Astrocyte (in vitro differentiated cells and primary cell): ENCODE results near the gene MYOF. TPM values are rescaled to one million over a fixed set of nuclear protein-coding genes. Genes with fewer than 3 reads are reported as not detected.

Experiments
- DNase-seq: peaks from one replicate; pipeline ENCODE4 v3.0.0-alpha.2; 2010; ENCODE audit warnings: low read depth
- FAIRE-seq: peaks from 2 replicates; lab custom pipeline; 2011; peaks lifted over from hg19 to GRCh38; lab: Jason Lieb, UNC
- H2AFZ ChIP-seq: 2 replicates; pipeline ENCODE4 v1.6.0; 2012; ENCODE audit warnings: low read depth, low read length, inconsistent platforms
- H3K27ac ChIP-seq: 2 replicates; pipeline ENCODE4 v1.5.1; 2011; ENCODE audit warnings: low read depth, low read length, inconsistent platforms
- H3K27me3 ChIP-seq: 2 replicates; pipeline ENCODE4 v1.6.0; 2011; ENCODE audit warnings: low read length, inconsistent platforms; ENCODE audit not compliant: insufficient read depth
- H3K36me3 ChIP-seq: 2 replicates; pipeline ENCODE4 v1.5.1; 2011; ENCODE audit warnings: low read length, inconsistent platforms; ENCODE audit not compliant: insufficient read depth
- H3K4me1 ChIP-seq: 2 replicates; pipeline ENCODE4 v1.5.1; 2011; ENCODE audit warnings: low read length, inconsistent platforms; ENCODE audit not compliant: insufficient read depth
- H3K4me2 ChIP-seq: 2 replicates; pipeline ENCODE4 v1.6.0; 2012; ENCODE audit warnings: low read length, inconsistent platforms
- H3K4me3 ChIP-seq: 2 replicates; pipeline ENCODE4 v1.5.1; 2011; ENCODE audit warnings: low read depth, mild to moderate bottlenecking, low read length, inconsistent platforms; ENCODE audit not compliant: insufficient read depth
- H3K79me2 ChIP-seq: 2 replicates; pipeline ENCODE4 v1.6.0; 2012; ENCODE audit warnings: mild to moderate bottlenecking, low read length, inconsistent platforms; ENCODE audit not compliant: insufficient read depth
- H3K9ac ChIP-seq: 2 replicates; pipeline ENCODE4 v1.6.0; 2012; ENCODE audit warnings: mild to moderate bottlenecking, low read length, inconsistent platforms
- H3K9me3 ChIP-seq: 2 replicates; pipeline ENCODE4 v1.5.1; 2012; ENCODE audit warnings: low read depth, mild to moderate bottlenecking, low read length, inconsistent platforms; ENCODE audit not compliant: insufficient read depth
- H4K20me1 ChIP-seq: 2 replicates; pipeline ENCODE4 v1.6.0; 2012; ENCODE audit warnings: low read length, inconsistent platforms; ENCODE audit not compliant: insufficient read depth
- H3K27ac Mint-ChIP-seq: one replicate; pipeline ENCODE4 v1.8.0; 2021; ENCODE audit warnings: mild to moderate bottlenecking, mixed read lengths; ENCODE audit not compliant: unreplicated experiment
- H3K27me3 Mint-ChIP-seq: one replicate; pipeline ENCODE4 v1.8.0; 2021; ENCODE audit warnings: low read depth, mixed read lengths; ENCODE audit not compliant: unreplicated experiment
- H3K36me3 Mint-ChIP-seq: one replicate; pipeline ENCODE4 v1.8.0; 2021; ENCODE audit warnings: low read depth, mixed read lengths; ENCODE audit not compliant: unreplicated experiment
- H3K4me1 Mint-ChIP-seq: one replicate; pipeline ENCODE4 v1.8.0; 2021; ENCODE audit warnings: low read depth, mixed read lengths; ENCODE audit not compliant: unreplicated experiment
- H3K4me3 Mint-ChIP-seq: one replicate; pipeline ENCODE4 v1.8.0; 2021; ENCODE audit warnings: mild to moderate bottlenecking, moderate library complexity, mixed read lengths; ENCODE audit not compliant: unreplicated experiment
- H3K9me3 Mint-ChIP-seq: one replicate; pipeline ENCODE4 v1.8.0; 2021; ENCODE audit warnings: mild to moderate bottlenecking, mixed read lengths; ENCODE audit not compliant: unreplicated experiment
- CTCF ChIP-seq: IDR thresholded peaks from 2 replicates; pipeline ENCODE4 v1.5.1; 2011; ENCODE audit warnings: low read depth, mild to moderate bottlenecking, inconsistent platforms, low read length, moderate library complexity; ENCODE audit not compliant: insufficient read depth
- EZH2 ChIP-seq: IDR thresholded peaks from 2 replicates; pipeline ENCODE4 v1.6.1; 2012; ENCODE audit warnings: mild to moderate bottlenecking, low read length, inconsistent platforms; ENCODE audit not compliant: insufficient read depth
- total RNA-seq: library from RNA; stranded (reverse); gene quantifications from 2 replicates; pipeline ENCODE4 v1.2.1, GENCODE V29; 2021

Gene MYOF
- total RNA-seq, 1 donor from 2014 or later: 306 TPM

GRCh38 chr10:93461807-93462178 is 20.3 kb downstream of the MYOF start:
- Histone ChIP-seq H3K27me3 (no peaks in the 10 kb centered on the region), H3K27ac (peak overlapping the region; percentile 98), H3K79me2 (peaks cover 86% of the 10 kb centered on the region), H2AFZ (no peak overlapping the region), H3K36me3 (peaks cover 18% of the 10 kb centered on the region), H3K4me1 (peaks cover 90% of the 10 kb centered on the region), H4K20me1 (no peaks in the 10 kb centered on the region), H3K4me2 (peak overlapping the region; percentile 66), H3K9ac (peak overlapping the region; percentile 76), H3K9me3 (no peaks in the 10 kb centered on the region), H3K4me3 (peak overlapping the region; percentile 29)
- FAIRE-seq: no peak
- H3K4me1 Mint-ChIP-seq: peaks cover 69% of the 10 kb centered on the region
- no peaks in the 10 kb centered on the region for H3K27me3 Mint-ChIP-seq
- peaks cover 22% of the 10 kb centered on the region for H3K36me3 Mint-ChIP-seq
- H3K9me3 Mint-ChIP-seq: no peaks in the 10 kb centered on the region
- peak overlapping the region; percentile 73 for H3K27ac Mint-ChIP-seq
- H3K4me3 Mint-ChIP-seq: no peak overlapping the region
- peak; percentile 85 for DNase-seq
- TF ChIP-seq CTCF (no peak), EZH2 (no peak)

GRCh38 chr10:93461109-93461806 is 20.9 kb downstream of the MYOF start:
- peak overlapping the region; percentile 29 for H3K4me3 ChIP-seq
- H4K20me1 ChIP-seq: no peaks in the 10 kb centered on the region
- H3K4me2 ChIP-seq: peak overlapping the region; percentile 66
- peak overlapping the region; percentile 76 for H3K9ac ChIP-seq
- no peak for FAIRE-seq
- Mint-ChIP-seq H3K27ac (peak overlapping the region; percentile 73), H3K9me3 (no peaks in the 10 kb centered on the region), H3K36me3 (peaks cover 24% of the 10 kb centered on the region), H3K4me1 (peaks cover 71% of the 10 kb centered on the region), H3K27me3 (no peaks in the 10 kb centered on the region), H3K4me3 (no peak overlapping the region)
- H3K36me3 ChIP-seq: peaks cover 22% of the 10 kb centered on the region
- peaks cover 86% of the 10 kb centered on the region for H3K79me2 ChIP-seq
- no peak overlapping the region for H2AFZ ChIP-seq
- DNase-seq: peak; percentile 94
- TF ChIP-seq CTCF (no peak), EZH2 (no peak)
- no peaks in the 10 kb centered on the region for H3K27me3 ChIP-seq
- peak overlapping the region; percentile 98 for H3K27ac ChIP-seq
- peaks cover 90% of the 10 kb centered on the region for H3K4me1 ChIP-seq
- H3K9me3 ChIP-seq: no peaks in the 10 kb centered on the region

- Histone ChIP-seq H4K20me1 (no peaks in the 10 kb centered on the region), H3K79me2 (peaks cover 82% of the 10 kb centered on the region)
- peaks cover 25% of the 10 kb centered on the region for H3K36me3 Mint-ChIP-seq
Measured at GRCh38 chr10:93459466-93459865, 22.7 kb downstream of the MYOF start.

More at GRCh38 chr10:93459466-93459865, 22.7 kb downstream of the MYOF start:
- Histone ChIP-seq H3K4me3 (no peak overlapping the region), H3K4me1 (peaks cover 73% of the 10 kb centered on the region), H3K9ac (peak overlapping the region; percentile 80), H2AFZ (no peak overlapping the region), H3K27me3 (no peaks in the 10 kb centered on the region), H3K9me3 (no peaks in the 10 kb centered on the region), H3K4me2 (peak overlapping the region; percentile 49), H3K36me3 (peaks cover 32% of the 10 kb centered on the region), H3K27ac (peak overlapping the region; percentile 95)
- Mint-ChIP-seq H3K27ac (peak overlapping the region; percentile 100), H3K4me3 (peak overlapping the region; percentile 28), H3K4me1 (peaks cover 58% of the 10 kb centered on the region), H3K27me3 (no peaks in the 10 kb centered on the region), H3K9me3 (no peaks in the 10 kb centered on the region)
- DNase-seq (no peak), FAIRE-seq (no peak)
- TF ChIP-seq CTCF: no peak
- no peak for TF ChIP-seq EZH2
